ENCODE data around the gene SPTSSB.
A peak's percentile ranks its signal among the peaks of the same experiment; 100 is the strongest.

SPTSSB gene

DNA sequence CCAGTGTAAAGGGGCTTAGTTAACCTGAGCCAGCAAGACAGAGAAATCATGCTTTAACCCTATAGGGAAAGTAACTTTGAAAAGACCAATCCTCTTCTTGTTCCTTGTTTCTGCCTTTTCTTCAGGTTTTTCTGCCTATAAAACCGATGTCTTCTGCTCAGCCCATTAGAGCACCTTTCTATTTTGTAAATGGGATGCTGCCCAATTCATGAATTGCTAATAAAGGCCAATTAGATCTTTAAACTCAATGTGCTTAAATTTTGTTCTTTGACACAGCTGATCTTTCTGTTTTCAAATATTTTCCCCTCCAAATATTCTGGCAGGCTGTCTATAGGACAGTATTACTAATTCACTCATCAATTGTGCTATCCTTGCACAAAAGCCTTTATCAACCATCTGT, 33.8 kb upstream of the SPTSSB start:
- no peaks in the 10 kb centered on the region for H3K9me3 Mint-ChIP-seq
- H3K4me1 Mint-ChIP-seq, result no peaks in the 10 kb centered on the region
- no peaks in the 10 kb centered on the region for H3K36me3 Mint-ChIP-seq
- no peak overlapping the region for H3K27ac Mint-ChIP-seq
- peaks cover 3 to 5% of the 10 kb centered on the region in 2 donors for H3K27me3 Mint-ChIP-seq
- ATAC-seq (replicated peaks), result no peak
- no peak for DNase-seq
- H3K4me3 Mint-ChIP-seq, result no peak overlapping the region

DNA sequence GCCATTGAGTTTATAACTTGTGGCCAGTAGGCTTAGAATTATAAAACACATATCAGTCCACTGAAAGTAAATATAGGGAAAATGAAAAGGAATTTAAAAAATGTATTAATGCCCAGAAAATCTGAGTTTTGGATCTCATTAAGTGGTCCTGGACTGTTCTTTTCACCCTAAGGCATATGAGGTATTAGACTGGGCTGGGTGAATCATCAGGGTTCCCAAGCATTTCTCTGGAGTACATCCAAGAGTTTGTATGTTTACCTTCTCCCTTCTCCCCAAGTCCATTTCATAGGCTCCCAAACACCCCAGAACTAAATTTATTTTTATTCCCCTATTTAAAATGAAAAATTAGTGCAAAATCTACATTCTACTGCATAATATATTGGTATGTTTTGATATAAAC, 31.9 kb upstream of the SPTSSB start:
- peaks cover 5 to 17% of the 10 kb centered on the region in 2 donors for H3K27me3 Mint-ChIP-seq
- H3K4me1 Mint-ChIP-seq, result no peaks in the 10 kb centered on the region
- DNase-seq, result no peak
- H3K36me3 Mint-ChIP-seq, result no peaks in the 10 kb centered on the region
- no peak for ATAC-seq (replicated peaks)
- H3K27ac Mint-ChIP-seq, result no peak overlapping the region
- H3K4me3 Mint-ChIP-seq, result no peak overlapping the region
- H3K9me3 Mint-ChIP-seq, result peaks cover 0 to 6% of the 10 kb centered on the region in 2 donors

DNA sequence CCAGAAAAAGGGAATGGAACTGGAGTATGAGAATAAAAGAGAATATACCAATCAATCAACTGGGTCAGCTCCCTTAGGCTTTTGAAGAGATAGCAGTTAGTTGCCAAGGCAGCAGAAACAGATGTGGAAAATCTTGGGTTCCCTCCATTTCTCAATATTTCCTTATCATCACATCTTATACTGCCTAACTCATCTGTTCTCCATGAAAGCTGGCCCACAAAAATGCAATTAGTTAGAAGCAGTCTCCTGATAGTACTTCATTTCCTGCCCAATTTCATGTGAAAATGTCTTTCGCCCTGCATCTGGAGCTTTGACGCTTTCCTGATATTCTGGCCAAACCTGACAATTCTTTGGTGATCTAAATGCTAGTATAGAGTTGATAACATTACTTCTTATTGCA, 30.1 kb upstream of the SPTSSB start:
- Mint-ChIP-seq H3K36me3 (no peaks in the 10 kb centered on the region), H3K27me3 (peaks cover 15 to 30% of the 10 kb centered on the region in 2 donors), H3K4me1 (no peaks in the 10 kb centered on the region), H3K4me3 (no peak overlapping the region), H3K9me3 (peaks cover 0 to 6% of the 10 kb centered on the region in 2 donors), H3K27ac (no peak overlapping the region)
- DNase-seq, result no peak
- ATAC-seq (replicated peaks), result no peak

DNA sequence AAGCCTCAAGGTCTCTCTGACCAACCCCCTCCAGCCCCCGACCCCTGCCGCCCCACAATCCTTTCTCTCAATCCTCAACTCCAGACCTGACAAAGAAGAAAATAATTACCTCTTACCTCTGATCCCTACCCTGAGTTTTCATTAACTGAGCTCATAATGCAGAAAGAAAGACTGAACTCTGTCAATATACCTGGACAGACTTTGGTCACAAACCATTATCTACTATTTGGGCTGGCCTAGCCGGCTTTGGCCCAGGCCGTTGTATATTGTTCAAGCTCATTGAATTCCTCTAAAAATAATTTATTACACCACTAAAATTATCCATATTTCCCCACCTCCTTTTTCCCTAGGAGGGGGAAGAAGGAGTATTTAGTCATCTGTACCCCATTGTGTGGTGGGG, 29.3 kb upstream of the SPTSSB start:
- H3K9me3 Mint-ChIP-seq, result peaks cover 0 to 6% of the 10 kb centered on the region in 2 donors
- DNase-seq, result no peak
- no peaks in the 10 kb centered on the region for H3K36me3 Mint-ChIP-seq
- H3K4me1 Mint-ChIP-seq, result no peaks in the 10 kb centered on the region
- no peak for ATAC-seq (replicated peaks)
- peaks cover 20 to 34% of the 10 kb centered on the region in 2 donors for H3K27me3 Mint-ChIP-seq
- no peak overlapping the region for H3K27ac Mint-ChIP-seq
- H3K4me3 Mint-ChIP-seq, result no peak overlapping the region

DNA sequence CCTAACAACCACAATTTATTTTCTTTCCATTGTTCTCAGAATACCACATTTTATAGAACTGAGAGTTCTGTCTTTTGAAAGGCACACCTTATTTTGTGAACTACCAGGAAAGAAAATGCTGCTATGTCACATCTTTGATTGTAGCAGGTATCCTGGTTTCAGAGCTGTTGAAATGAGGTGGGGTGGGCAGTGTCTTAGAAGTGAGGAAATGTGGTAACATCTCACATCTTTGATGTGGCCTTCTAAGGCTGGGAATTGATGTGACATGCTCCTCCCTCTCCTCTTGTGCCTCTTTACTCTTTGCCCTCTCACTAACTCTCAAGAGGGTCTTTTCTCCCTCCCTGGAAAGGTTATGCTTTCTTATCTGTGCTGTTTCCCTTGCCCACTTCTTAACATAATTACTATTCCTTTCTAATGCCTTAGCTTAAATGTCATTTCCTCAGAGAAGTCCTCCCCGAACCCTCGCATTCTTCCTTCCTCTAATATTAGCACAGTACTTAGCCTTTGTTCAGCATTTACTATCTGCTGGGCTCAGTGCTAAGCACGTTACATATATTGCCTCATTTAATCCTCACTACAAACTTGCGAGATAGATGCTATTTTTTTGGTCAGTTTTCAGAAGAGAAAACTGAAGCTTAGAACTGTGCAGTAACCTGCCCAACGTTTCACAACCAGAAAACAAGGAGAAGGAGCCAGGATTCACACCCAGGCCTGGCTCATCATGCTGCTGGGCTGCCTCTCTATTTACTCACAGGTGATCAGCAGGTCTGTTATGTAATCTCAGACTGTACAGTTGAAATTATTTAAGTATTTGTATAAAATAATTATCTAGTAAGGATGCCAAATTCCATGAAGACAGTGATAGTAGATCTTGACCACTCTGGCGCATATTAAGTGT, 24.0 kb upstream of the SPTSSB start:
- DNase-seq, result no peak
- no peak overlapping the region for H3K27ac Mint-ChIP-seq
- H3K9me3 Mint-ChIP-seq, result peaks cover 0 to 6% of the 10 kb centered on the region in 2 donors
- ATAC-seq (replicated peaks), result no peak
- no peaks in the 10 kb centered on the region for H3K36me3 Mint-ChIP-seq
- H3K4me1 Mint-ChIP-seq, result peaks cover 0 to 8% of the 10 kb centered on the region in 2 donors
- no peak overlapping the region for H3K4me3 Mint-ChIP-seq
- H3K27me3 Mint-ChIP-seq, result peaks cover 28 to 41% of the 10 kb centered on the region in 2 donors

DNA sequence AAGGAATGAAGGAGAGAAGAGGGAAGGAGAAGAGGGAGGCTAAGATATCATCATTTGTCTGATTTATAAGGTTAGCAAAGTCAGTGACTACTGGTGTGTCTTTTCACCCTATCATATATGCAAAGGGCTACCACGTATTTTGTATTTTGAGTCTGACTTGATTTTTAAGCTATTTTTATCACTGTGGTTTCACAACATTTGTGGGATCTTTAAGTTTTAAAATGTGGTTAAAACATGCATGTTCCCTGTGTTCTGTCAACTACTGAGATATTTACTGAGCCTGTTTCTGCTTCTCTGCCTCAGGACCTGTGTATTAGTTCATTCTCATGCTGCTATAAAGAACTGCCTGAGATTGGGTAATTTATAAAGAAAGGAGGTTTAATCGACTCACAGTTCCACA, 22.5 kb upstream of the SPTSSB start:
- H3K27ac Mint-ChIP-seq, result no peak overlapping the region
- peaks cover 28 to 35% of the 10 kb centered on the region in 2 donors for H3K27me3 Mint-ChIP-seq
- peak; percentile 19 to 73 for ATAC-seq (replicated peaks)

DNA sequence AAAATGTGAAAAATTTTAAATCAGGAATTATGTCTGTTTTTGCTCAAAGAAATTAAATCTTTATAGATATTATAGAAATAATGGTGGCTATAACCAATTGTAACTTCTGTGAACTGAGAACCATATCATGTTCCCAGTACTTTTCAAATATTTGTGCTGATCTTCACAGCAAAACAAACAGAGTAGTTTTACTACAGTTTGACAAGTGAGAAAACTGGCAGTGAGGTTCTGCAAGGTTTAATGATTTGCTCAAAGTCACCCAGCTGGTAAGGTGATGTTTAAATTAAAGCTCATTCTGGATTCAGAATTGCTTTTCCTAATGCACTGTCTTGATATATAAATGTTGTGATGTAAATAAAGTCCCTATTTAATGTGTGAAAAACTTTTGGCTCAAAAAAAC, 22.0 kb upstream of the SPTSSB start:
- H3K27me3 Mint-ChIP-seq, result peaks cover 24 to 30% of the 10 kb centered on the region in 2 donors
- H3K27ac Mint-ChIP-seq, result no peak overlapping the region
- H3K9me3 Mint-ChIP-seq, result no peaks in the 10 kb centered on the region
- no peak for ATAC-seq (replicated peaks)
- no peaks in the 10 kb centered on the region for H3K36me3 Mint-ChIP-seq
- peaks cover 0 to 8% of the 10 kb centered on the region in 2 donors for H3K4me1 Mint-ChIP-seq
- no peak for DNase-seq
- no peak overlapping the region for H3K4me3 Mint-ChIP-seq

More for the DNA sequence above, 22.5 kb upstream of the SPTSSB start:
- Mint-ChIP-seq H3K4me1 (peaks cover 0 to 8% of the 10 kb centered on the region in 2 donors), H3K4me3 (no peak overlapping the region), H3K36me3 (no peaks in the 10 kb centered on the region), H3K9me3 (peaks cover 0 to 3% of the 10 kb centered on the region in 2 donors)
- no peak for DNase-seq

DNA sequence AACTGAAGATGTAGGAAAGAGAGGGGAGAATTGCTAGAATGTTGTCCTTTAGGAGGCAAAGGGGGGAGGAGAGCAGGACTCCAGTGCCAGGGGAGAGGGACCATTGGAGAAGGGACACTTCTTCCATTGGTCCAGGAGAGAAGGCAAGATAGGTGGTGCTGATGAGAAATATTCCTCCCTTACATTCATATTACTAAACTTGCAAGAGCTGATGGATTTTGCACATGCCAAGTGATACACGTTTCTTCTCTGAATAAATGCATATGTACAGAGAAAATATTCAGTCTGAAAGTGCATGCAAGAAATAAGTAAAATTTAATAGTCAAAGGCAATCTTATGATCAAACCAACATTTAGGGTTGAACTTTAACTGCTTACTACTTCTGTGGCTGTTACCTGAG, 21.5 kb upstream of the SPTSSB start:
- Mint-ChIP-seq H3K36me3 (no peaks in the 10 kb centered on the region), H3K9me3 (no peaks in the 10 kb centered on the region), H3K4me3 (no peak overlapping the region), H3K27ac (no peak overlapping the region), H3K4me1 (peaks cover 0 to 8% of the 10 kb centered on the region in 2 donors), H3K27me3 (peaks cover 19 to 25% of the 10 kb centered on the region in 2 donors)
- DNase-seq (no peak), ATAC-seq (replicated peaks) (no peak)

DNA sequence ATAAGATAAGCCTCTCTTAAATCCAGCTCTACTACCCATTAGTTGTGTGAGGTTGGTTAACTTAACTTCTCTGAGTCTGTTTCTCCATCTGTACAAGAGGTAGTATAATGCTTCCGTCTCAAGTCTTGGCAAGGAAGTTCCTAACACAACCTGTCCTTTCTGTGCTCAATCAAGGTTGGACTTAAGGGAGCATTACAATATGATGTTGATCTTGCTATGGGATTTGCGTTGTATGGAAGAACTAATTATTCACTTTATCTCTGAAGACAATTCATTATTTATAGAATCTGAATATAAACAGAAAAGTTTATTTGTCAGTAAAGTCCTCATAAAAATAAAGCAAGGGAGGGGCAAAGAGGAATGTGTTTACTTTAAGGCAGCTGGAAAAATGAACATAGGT, 18.9 kb upstream of the SPTSSB start:
- no peak overlapping the region for H3K27ac Mint-ChIP-seq
- DNase-seq, result no peak
- no peaks in the 10 kb centered on the region for H3K9me3 Mint-ChIP-seq
- H3K36me3 Mint-ChIP-seq, result no peaks in the 10 kb centered on the region
- H3K4me3 Mint-ChIP-seq, result no peak overlapping the region
- ATAC-seq (replicated peaks), result no peak
- peaks cover 16 to 18% of the 10 kb centered on the region in 2 donors for H3K27me3 Mint-ChIP-seq
- H3K4me1 Mint-ChIP-seq, result peaks cover 0 to 4% of the 10 kb centered on the region in 2 donors

DNA sequence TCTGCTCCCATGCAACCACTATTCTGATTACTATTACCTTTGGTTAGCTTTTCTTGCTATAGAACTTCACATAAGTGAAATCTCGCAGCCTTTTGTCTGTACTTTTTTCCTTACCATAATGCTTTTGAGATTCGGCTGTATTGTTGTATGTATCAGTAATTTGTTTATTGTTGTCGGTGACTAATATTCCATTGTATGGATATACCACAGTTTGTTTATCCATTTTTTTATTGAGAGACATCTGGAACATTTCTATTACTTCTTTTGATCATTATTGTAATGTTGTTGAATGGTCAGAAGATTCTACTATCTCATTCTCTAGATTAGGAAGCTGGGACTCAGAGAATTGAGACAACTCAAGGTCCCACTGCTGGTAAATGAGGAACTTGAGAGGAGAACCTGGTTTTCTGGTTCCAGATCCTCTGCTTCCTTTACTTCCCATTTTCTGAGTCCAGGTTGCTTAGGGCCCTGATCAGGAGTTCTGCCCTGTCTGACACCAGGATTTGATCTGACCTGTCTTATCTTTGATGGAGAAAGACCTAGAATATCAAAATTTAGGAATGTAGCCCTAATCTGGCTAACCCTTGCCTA, 18.2 kb upstream of the SPTSSB start:
- DNase-seq (no peak), ATAC-seq (replicated peaks) (no peak)
- no peak overlapping the region for H3K27ac Mint-ChIP-seq
- peaks cover 17 to 20% of the 10 kb centered on the region in 2 donors for H3K27me3 Mint-ChIP-seq
- H3K36me3 Mint-ChIP-seq, result no peaks in the 10 kb centered on the region
- H3K9me3 Mint-ChIP-seq, result no peaks in the 10 kb centered on the region
- no peak overlapping the region for H3K4me3 Mint-ChIP-seq
- H3K4me1 Mint-ChIP-seq, result no peaks in the 10 kb centered on the region

DNA sequence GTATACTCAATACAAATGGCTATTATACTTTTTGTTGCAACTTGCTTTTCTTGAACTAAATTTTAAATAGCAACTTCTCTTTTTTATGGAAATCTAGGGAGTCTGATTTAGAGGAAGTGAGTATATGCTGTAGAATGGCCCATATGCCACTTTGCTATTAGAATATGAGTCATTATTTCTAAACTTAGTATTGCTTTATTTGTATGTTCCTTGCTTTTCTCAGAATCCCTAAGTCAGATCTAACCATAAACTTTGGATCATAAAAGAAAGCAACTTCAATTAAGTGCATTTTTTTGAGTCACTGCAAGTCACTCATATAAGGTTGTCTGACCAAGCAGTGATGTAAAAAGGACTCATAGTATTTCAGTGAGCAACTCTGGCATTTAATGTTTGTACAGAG, 17.5 kb upstream of the SPTSSB start:
- Mint-ChIP-seq H3K4me1 (no peaks in the 10 kb centered on the region), H3K36me3 (no peaks in the 10 kb centered on the region), H3K27me3 (peaks cover 17 to 27% of the 10 kb centered on the region in 2 donors), H3K27ac (no peak overlapping the region), H3K9me3 (no peaks in the 10 kb centered on the region), H3K4me3 (no peak overlapping the region)
- ATAC-seq (replicated peaks), result peak; percentile 87 to 89
- no peak for DNase-seq

DNA sequence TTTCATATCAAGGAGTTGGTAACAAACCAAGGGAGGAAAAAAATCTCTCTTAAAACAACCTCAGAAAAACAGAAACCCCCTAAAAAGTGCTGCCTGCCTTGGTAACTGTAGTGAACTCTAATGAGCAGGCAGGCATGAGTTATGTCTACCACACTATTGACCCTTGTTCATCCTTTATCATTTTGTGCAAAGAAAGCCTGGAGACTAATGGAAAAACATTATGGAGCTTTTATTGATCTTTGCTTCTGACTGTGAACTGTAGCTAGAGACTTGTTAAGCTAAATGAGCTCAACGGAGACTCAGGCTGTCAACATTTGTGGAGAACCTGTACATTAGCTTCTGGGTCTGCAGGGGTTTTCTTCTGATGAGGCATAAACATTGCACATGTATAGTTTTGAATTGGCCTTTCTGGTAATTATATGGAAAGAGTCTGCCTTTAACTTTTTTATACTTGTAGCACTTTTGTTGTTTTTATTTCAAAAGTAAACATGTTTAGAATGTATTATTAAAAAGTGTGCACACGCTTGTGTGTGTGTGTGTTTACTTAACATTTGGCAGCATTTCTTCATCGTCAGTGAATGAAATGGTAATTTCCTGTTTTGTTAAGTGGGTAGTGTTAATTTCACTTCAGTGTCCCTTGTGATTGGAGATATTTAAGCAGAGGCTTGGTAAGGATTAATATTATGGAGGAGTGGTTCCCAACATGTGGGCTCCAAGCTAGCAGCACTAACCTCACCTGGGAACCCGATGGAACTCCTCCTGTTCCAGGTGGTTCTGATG, 15.9 kb upstream of the SPTSSB start:
- H3K36me3 Mint-ChIP-seq, result no peaks in the 10 kb centered on the region
- peaks cover 15 to 24% of the 10 kb centered on the region in 2 donors for H3K27me3 Mint-ChIP-seq
- no peak for DNase-seq

DNA sequence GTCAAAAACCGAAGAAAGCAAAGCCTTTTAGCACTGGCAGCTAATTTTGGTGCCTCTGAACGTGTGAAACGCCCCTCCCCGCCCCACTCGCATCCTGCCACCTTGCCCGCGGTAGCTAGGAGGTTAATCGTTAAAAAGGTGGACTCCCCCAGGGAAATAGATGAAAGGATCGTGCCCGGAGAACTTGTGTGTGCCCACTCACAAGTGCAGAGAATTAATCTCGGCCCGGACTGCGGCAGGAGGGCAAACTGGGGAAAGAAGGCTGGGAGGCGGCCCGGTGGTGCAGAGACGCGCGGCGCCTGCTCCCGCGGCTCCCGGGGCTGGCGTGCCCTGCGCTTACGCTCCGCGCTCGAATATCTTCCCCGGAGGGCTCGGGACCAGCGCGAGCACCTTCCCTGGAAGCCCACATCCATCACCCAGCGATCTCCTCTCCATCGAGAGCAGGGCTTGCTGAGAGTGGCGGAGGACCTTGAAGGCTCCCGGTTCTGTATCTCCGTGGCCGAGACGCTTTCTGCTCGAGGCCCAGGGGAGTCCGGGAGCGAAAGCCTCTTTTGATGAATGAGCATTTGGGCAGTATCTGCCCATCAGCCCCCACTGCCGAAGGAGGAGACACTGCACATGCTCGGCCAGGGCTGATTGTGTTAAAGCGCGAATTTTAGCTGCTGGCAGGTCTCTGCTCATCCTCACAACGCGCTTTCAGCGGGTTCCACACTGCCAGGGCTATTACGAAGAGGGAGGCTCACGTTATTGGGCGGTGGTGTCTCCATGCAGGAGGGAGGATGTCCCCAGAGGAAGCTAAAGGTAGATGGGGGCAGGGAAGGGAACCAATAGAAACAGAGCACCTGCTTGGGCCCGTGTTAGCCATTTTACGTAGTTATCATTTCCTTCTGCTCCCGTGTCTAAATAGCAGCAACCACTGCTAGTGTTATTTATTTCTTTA, 1.3 kb upstream of the SPTSSB start:
- Mint-ChIP-seq H3K9me3 (no peaks in the 10 kb centered on the region), H3K4me1 (peaks cover 14 to 20% of the 10 kb centered on the region in 2 donors), H3K27ac (no peak overlapping the region), H3K4me3 (peak overlapping the region; percentile 76 to 81), H3K36me3 (no peaks in the 10 kb centered on the region), H3K27me3 (peaks cover 61 to 82% of the 10 kb centered on the region in 2 donors)
- ATAC-seq (replicated peaks), result peak; percentile 43 to 56
- peak; percentile 1 for DNase-seq

More for the DNA sequence above, 15.9 kb upstream of the SPTSSB start:
- ATAC-seq (replicated peaks), result no peak
- Mint-ChIP-seq H3K4me1 (no peaks in the 10 kb centered on the region), H3K9me3 (no peaks in the 10 kb centered on the region), H3K27ac (no peak overlapping the region), H3K4me3 (no peak overlapping the region)

All from stimulated activated naive B cell treated with anti-CD40 and anti-IgM and Interleukin-4, amounts not matched to agents 10 μg/mL and 1 μg/mL and 100 μg/mL, for 72 hours (primary cell).